A673 (cell line): ENCODE data around the gene ANKUB1.

Source experiments
- CTCF ChIP-seq: fragments of 300-800, 200-600 bp; sonication (generic); conservative IDR thresholded peaks from 2 replicates; pipeline ENCODE4 v1.5.1; 2017; ENCODE audit warnings: low read depth, mild to moderate bottlenecking, antibody characterized with exemption, low read length, moderate library complexity, mixed read lengths
- EZH2 ChIP-seq: fragments of 200-600 bp; sonication (generic); IDR thresholded peaks from 2 replicates; pipeline ENCODE4 v1.6.1; 2017; ENCODE audit warnings: borderline replicate concordance, low read depth, mild to moderate bottlenecking, mixed read lengths, antibody characterized with exemption, low read length; ENCODE audit not compliant: poor library complexity, severe bottlenecking

GRCh38 chr3:149815728-149816127 lies 23.4 kb upstream of the ANKUB1 start:
- TF ChIP-seq CTCF (no peak), EZH2 (no peak)
